Testis (tissue), 3 donors: ENCODE results near the gene HYDIN. TPM values are rescaled to one million over a fixed set of nuclear protein-coding genes. Genes with fewer than 3 reads are reported as not detected.

Experiments
- DNase-seq: peaks from one replicate; pipeline ENCODE4 v3.0.0-alpha.2; 2019
- H3K27ac ChIP-seq, 2 donors: fragments of 200-600 bp; sonication (generic); one replicate each; pipeline ENCODE4 v1.5.1; 2019
- H3K27me3 ChIP-seq: fragments of 200-600 bp; sonication (generic); one replicate; pipeline ENCODE4 v1.5.1; 2019
- H3K36me3 ChIP-seq: fragments of 200-600 bp; sonication (generic); one replicate; pipeline ENCODE4 v1.5.1; 2017; ENCODE audit warnings: low read depth; ENCODE audit errors: missing control alignments
- H3K4me1 ChIP-seq: fragments of 200-600 bp; sonication (generic); one replicate; pipeline ENCODE4 v1.5.1; 2019
- H3K4me3 ChIP-seq, 2 donors: fragments of 200-600 bp; sonication (generic); one replicate each; pipeline ENCODE4 v1.5.1; 2017 to 2019
- H3K9me3 ChIP-seq: fragments of 200-600 bp; sonication (generic); one replicate; pipeline ENCODE4 v1.5.1; 2017
- CTCF ChIP-seq, 3 experiments: fragments of 450-650 bp in 2 of 3; fragments of 200-600 bp in 1 of 3; sonication (generic) in 1 of 3; IDR thresholded peaks; one replicate each; pipeline ENCODE4 v1.5.1; 2016 to 2019; ENCODE audit warnings: antibody characterized with exemption in 3 of 3, mild to moderate bottlenecking in 2 of 3, moderate library complexity in 1 of 3
- POLR2A ChIP-seq: fragments of 450-650 bp; IDR thresholded peaks from one replicate; pipeline ENCODE4 v1.6.1; 2017; ENCODE audit warnings: antibody characterized with exemption, mild to moderate bottlenecking, moderate library complexity
- WGBS, 2 donors: methylation state at CpG; one replicate each; pipeline ENCODE4 v1.1.5; 2018; 5-methylcytosine and 5-hydroxymethylcytosine counted together
- intact Hi-C: fragments of 100-400 bp; cut with DNase I; formaldehyde crosslinking; loops from one replicate; pipeline ENCODE4 v1.15.1; 2023; ENCODE audit warnings: low total_unique reads
- polyA plus RNA-seq: library from polyadenylated mRNA; stranded (reverse); fragments of 350-450 nt; fragmentation: Illumina TruSeq; extraction: RNeasy Lipid Tissue Mini Kit (QIAGEN cat#74804); gene quantifications from one replicate; pipeline ENCODE4 v1.2.3, GENCODE V29; 2014; ENCODE audit warnings: low read depth, low replicate concordance; ENCODE audit not compliant: insufficient read depth
- total RNA-seq, 2 donors: library from RNA; depleted of rRNA; stranded (reverse); fragments of >200 nt; gene quantifications; one replicate each; pipeline ENCODE4 v1.2.3, GENCODE V29; 2016

The HYDIN gene
- total and polyA plus RNA-seq, 3 donors from 2014 or later = 29.6 to 54.7 (median 30.3) TPM

GRCh38 chr16:71218306-71218963, 12.1 kb downstream of the HYDIN start:
- Histone ChIP-seq H3K9me3 (no peaks in the 10 kb centered on the region), H3K27ac (no peak overlapping the region), H3K4me3 (no peak overlapping the region), H3K36me3 (no peaks in the 10 kb centered on the region), H3K4me1 (no peaks in the 10 kb centered on the region), H3K27me3 (no peaks in the 10 kb centered on the region)
- TF ChIP-seq CTCF (IDR thresholded peaks at IDR 0.05) (no peak), POLR2A (no peak)
- no peak for DNase-seq
- WGBS, 2 donors = 49 to 51% methylated on average over 4 of the region's 4 CpGs
- intact Hi-C loops = no loop called here

GRCh38 chr16:71217506-71217905, 13.0 kb downstream of the HYDIN start:
- Histone ChIP-seq H3K4me3 (no peak overlapping the region), H3K4me1 (no peaks in the 10 kb centered on the region), H3K9me3 (no peaks in the 10 kb centered on the region), H3K36me3 (no peaks in the 10 kb centered on the region), H3K27ac (no peak overlapping the region), H3K27me3 (no peaks in the 10 kb centered on the region)
- DNase-seq = no peak
- 56 to 58% methylated on average over 4 of the region's 4 CpGs for WGBS, 2 donors
- TF ChIP-seq CTCF (IDR thresholded peaks at IDR 0.05) (no peak), POLR2A (no peak)
- intact Hi-C loops = no loop called here

GRCh38 chr16:71216714-71217113, 13.8 kb downstream of the HYDIN start:
- intact Hi-C loops = no loop called here

GRCh38 chr16:71214746-71215381, 15.7 kb downstream of the HYDIN start:
- Histone ChIP-seq H3K4me1 (no peaks in the 10 kb centered on the region), H3K27ac (no peak overlapping the region), H3K36me3 (no peaks in the 10 kb centered on the region), H3K27me3 (no peaks in the 10 kb centered on the region), H3K4me3 (no peak overlapping the region), H3K9me3 (no peaks in the 10 kb centered on the region)
- intact Hi-C loops = no loop called here
- TF ChIP-seq CTCF (IDR thresholded peaks at IDR 0.05) (no peak), POLR2A (no peak)
- no peak for DNase-seq
- WGBS, 2 donors = 81 to 91% methylated on average over 1 of the region's 1 CpG

More at GRCh38 chr16:71216714-71217113, 13.8 kb downstream of the HYDIN start:
- H3K9me3 ChIP-seq = no peaks in the 10 kb centered on the region
- no peaks in the 10 kb centered on the region for H3K36me3 ChIP-seq
- H3K4me1 ChIP-seq = no peaks in the 10 kb centered on the region
- 88 to 92% methylated on average over 3 of the region's 3 CpGs for WGBS, 2 donors
- no peak for DNase-seq
- TF ChIP-seq CTCF (IDR thresholded peaks at IDR 0.05) = no peak
- TF ChIP-seq POLR2A = no peak
- no peak overlapping the region for H3K27ac ChIP-seq
- H3K27me3 ChIP-seq = no peaks in the 10 kb centered on the region
- no peak overlapping the region for H3K4me3 ChIP-seq
